DMS 273 treated with DMSO at 0.1 percent for 48 hours (cell line): ENCODE results near the gene C19orf38.
"Not testable (repeated sequence)": the region's sequence is repeated elsewhere in the genome, so short reads cannot be mapped to it uniquely, and the experiment has no call there.

Experiments used
- DNase-seq: peaks from one replicate; lab custom pipeline; 2025; lab: John Stamatoyannopoulos, UW

Gene C19orf38

GRCh38 chr19:10823690-10824089 is 24.5 kb upstream of the C19orf38 start:
- no peak for DNase-seq

- no peak for DNase-seq
Observed at GRCh38 chr19:10826231-10826630, 22.0 kb upstream of the C19orf38 start.

GRCh38 chr19:10826846-10827245 is 21.4 kb upstream of the C19orf38 start:
- DNase-seq, result no peak

- no peak for DNase-seq
Observed at GRCh38 chr19:10828981-10829821, 19.0 kb upstream of the C19orf38 start.

- no peak for DNase-seq
Observed at GRCh38 chr19:10829967-10830366, 18.2 kb upstream of the C19orf38 start.

GRCh38 chr19:10830370-10830769 is 17.8 kb upstream of the C19orf38 start:
- DNase-seq, result no peak

GRCh38 chr19:10830931-10831779 is 17.1 kb upstream of the C19orf38 start:
- DNase-seq, result no peak

- DNase-seq, result no peak
Observed at GRCh38 chr19:10831987-10832938, 16.0 kb upstream of the C19orf38 start.

GRCh38 chr19:10832939-10833296 is 15.3 kb upstream of the C19orf38 start:
- DNase-seq, result no peak

- no peak for DNase-seq
Observed at GRCh38 chr19:10835089-10835753, 13.0 kb upstream of the C19orf38 start.

GRCh38 chr19:10835754-10836478 is 12.3 kb upstream of the C19orf38 start, which contains the start of gene TMED1:
Gene TMED1 (minus strand): TSS chr19:10836212. CDS start chr19:10836191, 21 bp downstream.
- DNase-seq, result peak; percentile 96

GRCh38 chr19:10836479-10837330 is 11.5 kb upstream of the C19orf38 start:
- no peak for DNase-seq

- not testable (repeated sequence) for DNase-seq
Observed at GRCh38 chr19:10837649-10838048, 10.6 kb upstream of the C19orf38 start.

GRCh38 chr19:10838377-10838776 is 9.8 kb upstream of the C19orf38 start:
- DNase-seq, result no peak

GRCh38 chr19:10839114-10840050 is 8.8 kb upstream of the C19orf38 start:
- no peak for DNase-seq

- no peak for DNase-seq
Observed at GRCh38 chr19:10842788-10843187, 5.4 kb upstream of the C19orf38 start.

- no peak for DNase-seq
Observed at GRCh38 chr19:10846500-10847202, 1.6 kb upstream of the C19orf38 start.

- DNase-seq, result no peak
Observed at GRCh38 chr19:10850631-10851030, 2.4 kb downstream of the C19orf38 start.
